Coronary artery (tissue), 2 donors: ENCODE data around the gene HSD17B13.

ENCODE experiments used
- DNase-seq: peaks from one replicate; pipeline ENCODE4 v3.0.0-alpha.2; 2017; ENCODE audit warnings: low spot score
- H3K27ac ChIP-seq, 2 donors: fragments of 200-600 bp; sonication (generic); one replicate each; pipeline ENCODE4 v1.5.1; 2016 to 2019
- H3K4me3 ChIP-seq: fragments of 200-600 bp; sonication (generic); 2 replicates; pipeline ENCODE4 v1.5.1; 2016; ENCODE audit warnings: mild to moderate bottlenecking, moderate library complexity
- CTCF ChIP-seq: fragments of 200-600 bp; sonication (generic); IDR thresholded peaks from one replicate; pipeline ENCODE4 v1.5.1; 2019; ENCODE audit warnings: antibody characterized with exemption

The HSD17B13 gene

GRCh38 chr4:87322754-87323153, at the start of gene HSD17B13:
TSS of gene HSD17B13 (minus strand) at chr4:87322882. CDS start at chr4:87322841, 41 bp downstream.
- DNase-seq = no peak
- H3K27ac ChIP-seq = no peak within 1 kb of the TSS
- TF ChIP-seq CTCF = no peak
- no peak within 1 kb of the TSS for H3K4me3 ChIP-seq

GRCh38 chr4:87370068-87370467, 47.4 kb upstream of the HSD17B13 start:
- Histone ChIP-seq H3K4me3 (no peak overlapping the region), H3K27ac (no peak overlapping the region)
- DNase-seq = no peak
- no peak for TF ChIP-seq CTCF

- no peak for DNase-seq
- Histone ChIP-seq H3K4me3 (no peak overlapping the region), H3K27ac (no peak overlapping the region)
- no peak for TF ChIP-seq CTCF
Measured at GRCh38 chr4:87366521-87367162, 44.0 kb upstream of the HSD17B13 start.

- no peak overlapping the region for H3K27ac ChIP-seq
- no peak for DNase-seq
- H3K4me3 ChIP-seq = no peak overlapping the region
- TF ChIP-seq CTCF = no peak
Measured at GRCh38 chr4:87365348-87365747, 42.7 kb upstream of the HSD17B13 start.

- TF ChIP-seq CTCF = no peak
- Histone ChIP-seq H3K27ac (no peak overlapping the region), H3K4me3 (no peak overlapping the region)
- DNase-seq = no peak
Measured at GRCh38 chr4:87363552-87363951, 40.9 kb upstream of the HSD17B13 start.

GRCh38 chr4:87360338-87360935, 37.8 kb upstream of the HSD17B13 start:
- no peak for TF ChIP-seq CTCF
- no peak for DNase-seq
- H3K4me3 ChIP-seq = no peak overlapping the region
- no peak overlapping the region for H3K27ac ChIP-seq

GRCh38 chr4:87359258-87359657, 36.6 kb upstream of the HSD17B13 start:
- H3K27ac ChIP-seq = no peak overlapping the region
- no peak for DNase-seq
- no peak overlapping the region for H3K4me3 ChIP-seq
- no peak for TF ChIP-seq CTCF
